Stimulated activated naive CD4-positive, alpha-beta T cell treated with Interleukin-2 at 50 U/mL for 16 hours (primary cell): ENCODE data around the gene ZFAND2B.
A peak's percentile ranks its signal among the peaks of the same experiment; 100 is the strongest.
"Not testable (repeated sequence)": the region's sequence is repeated elsewhere in the genome, so short reads cannot be mapped to it uniquely, and the experiment has no call there.

Source experiments
- DNase-seq: peaks from one replicate; lab custom pipeline; 2025; lab: John Stamatoyannopoulos, UW

Gene ZFAND2B

DNA sequence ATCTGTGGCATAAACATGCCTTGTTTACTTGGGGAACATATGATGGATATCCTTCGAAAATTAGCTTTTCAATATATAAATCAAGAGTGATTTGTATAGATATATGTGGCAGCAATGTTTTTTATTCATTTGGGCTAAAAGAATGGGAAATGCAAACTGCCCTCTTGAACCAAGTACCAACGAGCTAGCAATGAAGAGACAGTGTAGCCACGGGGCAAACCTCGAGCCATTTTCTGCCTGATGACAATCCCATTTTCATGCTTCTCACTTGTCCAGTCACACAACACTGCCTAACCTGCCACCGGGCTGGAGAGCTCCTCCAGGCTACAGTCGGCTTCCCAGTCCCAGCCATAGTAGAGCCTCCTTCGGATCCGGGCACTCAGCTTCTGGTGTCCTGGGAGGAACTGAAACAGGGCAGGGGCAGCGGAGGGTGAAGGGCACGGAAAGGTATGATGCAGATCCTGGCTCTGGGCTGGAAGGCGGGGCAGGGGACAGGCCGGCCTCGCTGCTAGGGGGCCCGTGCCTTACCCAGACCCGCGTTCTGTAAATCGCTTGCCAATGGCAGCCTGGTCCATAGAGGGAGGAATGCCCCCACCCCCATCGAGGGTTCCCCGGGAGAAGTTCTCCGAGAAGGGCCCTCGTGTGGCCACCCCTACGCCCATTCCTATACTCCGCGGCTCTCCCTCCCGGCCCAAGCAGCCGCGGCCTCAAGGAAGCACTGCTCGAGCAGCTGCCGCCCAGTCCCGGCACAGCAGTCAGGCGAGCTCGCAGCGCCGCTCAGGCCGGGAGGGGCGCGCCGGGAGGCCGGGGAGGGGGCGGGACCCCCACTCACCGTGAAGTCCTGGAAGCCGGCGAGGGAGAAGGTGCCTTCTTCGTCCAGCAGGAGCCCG, 30.4 kb upstream of the ZFAND2B start:
- peak; percentile 16 for DNase-seq

- peak; percentile 86 for DNase-seq
These were observed 29.6 kb upstream of the ZFAND2B start, which contains the start of gene CNPPD1 for GRCh38 chr2:219176818-219177551. TSS of gene CNPPD1 (minus strand) at chr2:219176925. CDS start at chr2:219176828, 97 bp downstream.

DNA sequence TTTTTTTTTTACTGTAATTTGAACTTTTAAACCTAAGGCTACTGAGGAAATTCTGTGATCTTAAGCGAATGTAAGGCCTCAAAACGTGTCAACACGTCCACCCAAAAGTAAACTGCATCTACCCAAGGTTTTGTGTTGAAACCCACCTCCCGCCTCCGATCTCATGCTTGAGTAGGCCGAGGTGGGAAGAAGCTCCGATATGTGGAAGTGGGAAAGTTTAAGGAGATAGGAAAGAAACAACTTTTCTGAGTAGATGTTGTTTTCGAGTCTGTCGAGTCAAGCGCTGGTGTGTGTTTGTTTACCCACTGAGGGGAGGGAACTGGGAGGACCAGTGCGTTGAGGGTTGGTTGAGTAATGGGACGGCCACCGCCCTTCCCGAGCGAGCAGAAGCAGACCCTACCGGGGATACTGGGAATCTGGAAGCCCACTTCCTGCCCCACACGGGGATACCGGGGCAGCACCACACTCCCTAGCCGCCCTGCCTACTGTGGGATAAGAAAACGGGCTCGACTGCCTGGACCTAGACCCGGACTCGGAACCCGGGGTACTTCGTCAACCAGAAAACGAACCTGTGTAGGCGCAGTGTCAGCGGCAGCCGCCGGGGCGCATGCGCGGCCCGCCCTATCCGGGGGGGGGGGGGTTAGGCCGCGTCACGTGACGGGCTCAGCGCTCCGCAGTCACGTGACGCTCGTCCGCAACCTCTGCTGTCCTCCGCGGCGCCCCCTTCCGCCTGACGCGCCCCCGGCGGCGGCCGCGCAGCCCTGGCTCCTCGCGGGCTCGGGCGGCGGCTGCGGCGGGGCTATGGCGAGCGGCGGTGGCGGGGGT, 28.8 kb upstream of the ZFAND2B start, which contains the start of gene RETREG2:
RETREG2 (plus strand) TSS at position 724 of the 825 bp plus-strand sequence; CDS start at position 802, 78 bp downstream.
- DNase-seq: peak; percentile 78

DNA sequence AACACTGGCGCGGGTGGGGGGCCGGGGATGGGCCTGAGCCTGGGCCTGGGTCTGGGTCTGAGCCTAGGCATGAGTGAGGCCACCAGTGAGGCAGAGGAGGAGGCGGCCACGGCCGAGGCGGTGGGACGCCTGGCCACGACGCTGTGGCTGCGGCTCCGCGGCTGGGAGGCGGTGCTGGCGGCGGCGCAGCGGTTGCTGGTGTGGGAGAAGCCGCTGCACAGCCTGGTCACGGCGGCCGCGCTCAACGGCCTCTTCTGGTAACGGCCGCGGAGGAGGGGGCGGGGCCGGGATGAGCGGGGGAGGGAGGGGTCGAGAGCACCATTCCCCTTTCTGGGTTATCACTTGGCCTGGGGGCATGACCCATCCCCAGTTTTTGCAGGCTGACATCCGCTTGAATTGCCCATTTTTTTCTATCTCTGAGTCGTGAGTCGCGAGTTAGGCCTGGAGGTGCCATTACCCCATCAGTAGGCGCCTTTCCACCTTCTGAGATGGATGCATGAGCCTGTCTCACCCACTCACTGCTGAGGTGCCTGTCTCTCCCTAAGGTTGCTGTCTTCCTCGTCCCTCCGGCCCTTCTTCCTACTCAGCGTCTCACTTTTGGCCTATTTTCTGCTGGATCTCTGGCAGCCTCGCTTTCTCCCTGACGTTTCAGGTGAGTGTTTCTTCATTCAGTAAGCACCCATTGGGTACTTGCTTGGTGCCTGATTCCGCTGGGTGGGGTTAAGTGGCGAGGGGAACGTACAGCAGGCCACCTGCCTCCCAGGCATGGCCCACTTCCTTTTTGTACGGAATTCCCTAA, 28.0 kb upstream of the ZFAND2B start:
- DNase-seq: peak; percentile 44

DNA sequence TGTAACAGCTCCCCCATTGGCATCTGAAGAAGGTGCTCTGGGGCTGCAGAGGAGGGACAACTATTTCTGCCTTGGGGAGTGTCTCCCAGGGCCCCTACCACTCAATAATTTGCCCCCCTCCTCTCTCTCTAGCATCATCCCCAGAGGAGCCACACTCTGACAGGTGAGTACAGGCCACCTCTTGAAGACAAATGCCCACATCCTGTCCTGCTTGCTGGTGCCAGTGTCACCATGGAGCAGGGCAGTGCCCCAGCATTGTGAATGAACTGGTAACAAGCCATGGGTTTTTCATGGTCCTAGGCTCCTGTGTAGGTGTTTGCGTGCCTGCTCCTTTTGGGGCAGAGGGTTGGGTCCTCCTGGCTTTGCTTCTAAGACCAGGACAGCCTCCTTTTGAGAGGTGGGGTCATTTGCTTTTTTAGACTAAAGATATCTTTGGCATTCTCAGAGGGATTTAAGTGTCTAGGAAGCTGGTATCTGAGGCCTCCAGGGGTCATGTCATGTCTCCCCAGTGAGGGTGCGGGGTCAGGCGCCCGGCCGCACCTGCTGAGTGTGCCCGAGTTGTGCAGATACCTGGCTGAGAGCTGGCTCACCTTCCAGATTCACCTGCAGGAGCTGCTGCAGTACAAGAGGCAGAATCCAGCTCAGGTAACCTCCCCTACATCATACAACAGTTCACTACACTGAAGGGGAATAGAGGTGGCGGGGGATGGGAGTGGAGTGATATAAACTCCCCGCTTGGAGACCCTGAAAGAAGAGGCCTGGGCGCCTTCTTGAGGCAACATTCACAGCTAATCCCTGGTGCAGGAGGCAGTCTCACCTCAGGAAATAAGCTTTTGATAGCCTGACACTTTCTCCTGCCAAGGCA, 26.7 kb upstream of the ZFAND2B start:
- no peak for DNase-seq

- no peak for DNase-seq
These were observed 25.6 kb upstream of the ZFAND2B start for GRCh38 chr2:219180961-219181360.

GRCh38 chr2:219181531-219181930, 25.1 kb upstream of the ZFAND2B start:
- no peak for DNase-seq

DNA sequence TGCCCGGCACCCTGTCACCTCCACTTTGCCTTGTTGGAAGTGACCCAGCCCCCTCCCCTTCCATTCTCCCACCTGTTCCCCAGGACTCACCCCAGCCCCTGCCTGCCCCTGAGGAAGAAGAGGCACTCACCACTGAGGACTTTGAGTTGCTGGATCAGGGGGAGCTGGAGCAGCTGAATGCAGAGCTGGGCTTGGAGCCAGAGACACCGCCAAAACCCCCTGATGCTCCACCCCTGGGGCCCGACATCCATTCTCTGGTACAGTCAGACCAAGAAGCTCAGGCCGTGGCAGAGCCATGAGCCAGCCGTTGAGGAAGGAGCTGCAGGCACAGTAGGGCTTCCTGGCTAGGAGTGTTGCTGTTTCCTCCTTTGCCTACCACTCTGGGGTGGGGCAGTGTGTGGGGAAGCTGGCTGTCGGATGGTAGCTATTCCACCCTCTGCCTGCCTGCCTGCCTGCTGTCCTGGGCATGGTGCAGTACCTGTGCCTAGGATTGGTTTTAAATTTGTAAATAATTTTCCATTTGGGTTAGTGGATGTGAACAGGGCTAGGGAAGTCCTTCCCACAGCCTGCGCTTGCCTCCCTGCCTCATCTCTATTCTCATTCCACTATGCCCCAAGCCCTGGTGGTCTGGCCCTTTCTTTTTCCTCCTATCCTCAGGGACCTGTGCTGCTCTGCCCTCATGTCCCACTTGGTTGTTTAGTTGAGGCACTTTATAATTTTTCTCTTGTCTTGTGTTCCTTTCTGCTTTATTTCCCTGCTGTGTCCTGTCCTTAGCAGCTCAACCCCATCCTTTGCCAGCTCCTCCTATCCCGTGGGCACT, 24.0 kb upstream of the ZFAND2B start:
- DNase-seq: no peak

- no peak for DNase-seq
These were observed 23.3 kb upstream of the ZFAND2B start for GRCh38 chr2:219183151-219183772.

- DNase-seq: no peak
These were observed 22.5 kb upstream of the ZFAND2B start for GRCh38 chr2:219184121-219184520.

- no peak for DNase-seq
These were observed 19.7 kb upstream of the ZFAND2B start for GRCh38 chr2:219186754-219187456.

- no peak for DNase-seq
These were observed 9.2 kb upstream of the ZFAND2B start for GRCh38 chr2:219197388-219197787.

- no peak for DNase-seq
These were observed 7.6 kb upstream of the ZFAND2B start for GRCh38 chr2:219198974-219199373.

DNA sequence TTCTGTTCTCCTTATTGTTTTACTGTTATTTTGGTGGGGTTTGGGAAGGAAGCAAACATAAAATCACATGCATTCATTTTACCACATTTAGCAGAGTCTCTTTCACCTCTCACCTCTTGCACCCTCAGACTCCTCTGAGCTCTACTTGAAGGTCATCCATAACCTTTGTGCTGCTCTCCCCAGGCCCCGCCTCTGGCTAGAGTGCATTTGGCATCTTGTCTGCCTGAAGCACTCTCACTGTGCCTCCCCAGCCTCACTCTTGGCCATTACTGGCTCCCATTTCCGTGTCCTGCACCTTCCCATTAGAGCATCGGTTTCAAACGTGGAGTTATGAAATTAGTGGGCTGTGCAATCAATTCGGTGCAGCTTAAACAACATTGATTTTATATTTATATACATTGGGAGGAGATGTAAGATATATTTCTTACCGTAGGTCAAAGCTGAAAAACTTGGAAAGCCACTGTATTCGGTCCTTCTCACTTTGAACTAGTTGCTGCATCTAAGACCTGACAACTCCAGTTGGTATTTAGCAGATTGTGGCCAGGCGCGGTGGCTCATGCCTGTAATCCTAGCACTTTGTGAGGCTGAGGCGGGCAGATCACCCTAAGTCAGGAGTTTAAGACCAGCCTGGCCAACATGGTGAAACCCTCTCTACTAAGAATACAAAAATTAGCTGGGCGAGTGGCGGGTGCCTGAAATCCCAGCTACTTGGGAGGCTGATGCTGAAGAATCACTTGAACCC, 6.9 kb upstream of the ZFAND2B start:
- no peak for DNase-seq

DNA sequence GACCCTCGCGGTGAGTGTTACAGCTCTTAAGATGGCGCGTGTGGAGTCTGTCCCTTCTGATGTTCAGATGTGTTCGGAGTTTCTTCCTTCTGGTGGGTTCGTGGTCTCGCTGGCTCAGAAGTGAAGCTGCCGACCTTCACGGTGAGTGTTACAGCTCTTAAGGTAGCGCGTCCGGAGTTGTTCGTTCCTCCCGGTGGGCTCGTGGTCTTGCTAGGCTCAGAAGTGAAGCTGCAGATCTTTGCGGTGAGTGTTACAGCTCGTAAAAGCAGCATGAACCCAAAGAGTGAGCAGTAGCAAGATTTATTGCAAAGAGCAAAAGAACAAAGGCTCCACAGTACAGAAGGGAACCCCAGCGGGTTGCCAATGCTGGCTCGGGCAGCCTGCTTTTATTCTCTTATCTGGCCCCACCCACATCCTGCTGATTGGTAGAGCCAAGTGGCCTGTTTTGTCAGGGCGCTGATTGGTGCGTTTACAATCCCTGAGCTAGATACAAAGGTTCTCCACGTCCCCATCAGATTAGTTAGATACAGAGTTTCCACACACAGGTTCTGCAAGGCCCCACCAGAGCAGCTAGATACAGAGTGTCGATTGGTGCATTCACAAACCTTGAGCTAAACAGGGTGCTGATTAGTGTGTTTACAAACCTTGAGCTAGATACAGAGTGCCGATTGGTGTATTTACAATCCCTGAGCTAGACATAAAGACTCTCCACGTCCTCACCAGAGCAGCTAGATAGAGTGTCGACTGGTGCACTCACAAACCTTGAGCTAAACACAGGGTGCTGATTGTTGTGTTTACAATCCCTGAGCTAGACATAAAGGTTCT, 5.9 kb upstream of the ZFAND2B start:
- not testable (repeated sequence) for DNase-seq

DNA sequence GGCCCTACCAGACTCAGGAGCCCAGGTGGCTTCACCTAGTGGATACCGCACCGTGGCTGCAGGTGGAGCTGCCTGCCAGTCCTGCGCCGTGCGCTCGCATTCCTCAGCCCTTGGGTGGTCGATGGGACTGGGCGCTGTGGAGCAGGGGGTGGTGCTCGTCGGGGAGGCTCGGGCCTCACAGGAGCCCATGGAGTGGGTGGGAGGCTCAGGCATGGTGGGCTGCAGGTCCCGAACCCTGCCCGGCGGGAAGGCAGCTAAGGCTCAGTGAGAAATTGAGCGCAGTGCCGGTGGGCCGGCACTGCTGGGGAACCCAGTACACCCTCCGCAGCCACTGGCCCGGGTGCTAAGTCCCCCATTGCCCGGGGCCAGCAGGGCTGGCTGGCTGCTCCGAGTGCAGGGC, 5.3 kb upstream of the ZFAND2B start:
- not testable (repeated sequence) for DNase-seq
